Measurements from ENCODE around the gene VTN.

Gene VTN

DNA sequence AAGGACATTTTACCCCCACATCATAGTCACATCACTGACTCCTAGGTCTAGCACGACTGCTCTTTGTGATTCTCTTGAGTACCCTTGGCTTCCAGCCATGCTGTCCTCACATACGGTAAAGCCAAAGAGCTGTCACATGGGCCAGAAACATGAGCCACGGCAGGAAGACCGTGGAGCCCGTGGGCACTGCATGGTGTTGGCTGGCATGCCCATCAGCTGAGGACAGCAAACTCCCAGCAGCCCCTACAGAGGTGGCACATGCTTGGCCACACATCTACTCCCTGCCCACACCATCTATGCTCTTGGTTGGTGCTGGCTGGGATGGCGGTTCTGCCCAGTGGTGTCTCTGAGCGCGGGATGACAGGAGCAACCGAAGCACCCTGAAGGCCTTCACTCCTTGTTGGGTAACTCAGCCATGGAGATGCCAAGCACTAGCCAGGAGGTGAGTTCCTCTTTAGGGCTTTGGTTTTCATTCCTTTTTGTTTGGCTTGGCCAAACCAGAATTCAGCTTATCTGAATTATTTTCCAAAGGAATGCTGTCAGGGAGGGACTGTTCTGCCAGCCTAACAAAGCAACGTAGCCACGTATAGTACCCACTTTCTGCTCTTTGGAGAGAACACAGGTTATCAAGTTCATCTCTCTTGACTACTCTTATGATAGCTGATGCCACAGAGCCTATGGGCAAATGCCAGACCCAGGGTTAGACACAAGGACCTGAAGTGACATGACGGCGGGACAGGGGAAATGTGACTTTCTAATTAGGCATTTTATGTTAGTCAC lies 24.5 kb downstream of the VTN start:
- TF ChIP-seq, protein P1, sequence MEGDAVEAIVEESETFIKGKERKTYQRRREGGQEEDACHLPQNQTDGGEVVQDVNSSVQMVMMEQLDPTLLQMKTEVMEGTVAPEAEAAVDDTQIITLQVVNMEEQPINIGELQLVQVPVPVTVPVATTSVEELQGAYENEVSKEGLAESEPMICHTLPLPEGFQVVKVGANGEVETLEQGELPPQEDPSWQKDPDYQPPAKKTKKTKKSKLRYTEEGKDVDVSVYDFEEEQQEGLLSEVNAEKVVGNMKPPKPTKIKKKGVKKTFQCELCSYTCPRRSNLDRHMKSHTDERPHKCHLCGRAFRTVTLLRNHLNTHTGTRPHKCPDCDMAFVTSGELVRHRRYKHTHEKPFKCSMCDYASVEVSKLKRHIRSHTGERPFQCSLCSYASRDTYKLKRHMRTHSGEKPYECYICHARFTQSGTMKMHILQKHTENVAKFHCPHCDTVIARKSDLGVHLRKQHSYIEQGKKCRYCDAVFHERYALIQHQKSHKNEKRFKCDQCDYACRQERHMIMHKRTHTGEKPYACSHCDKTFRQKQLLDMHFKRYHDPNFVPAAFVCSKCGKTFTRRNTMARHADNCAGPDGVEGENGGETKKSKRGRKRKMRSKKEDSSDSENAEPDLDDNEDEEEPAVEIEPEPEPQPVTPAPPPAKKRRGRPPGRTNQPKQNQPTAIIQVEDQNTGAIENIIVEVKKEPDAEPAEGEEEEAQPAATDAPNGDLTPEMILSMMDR (IDR thresholded peaks at IDR 0.05; ENCODE audit: low read depth, low read length): no peak
- no peak overlapping the region for H3K4me3 ChIP-seq (replicated peaks in 1 of 2; ENCODE audit: low read depth in 2 of 2, low read length in 2 of 2)
- DNase-seq (ENCODE audit: low read depth in 2 of 2): peak; percentile 15 to 49

DNA sequence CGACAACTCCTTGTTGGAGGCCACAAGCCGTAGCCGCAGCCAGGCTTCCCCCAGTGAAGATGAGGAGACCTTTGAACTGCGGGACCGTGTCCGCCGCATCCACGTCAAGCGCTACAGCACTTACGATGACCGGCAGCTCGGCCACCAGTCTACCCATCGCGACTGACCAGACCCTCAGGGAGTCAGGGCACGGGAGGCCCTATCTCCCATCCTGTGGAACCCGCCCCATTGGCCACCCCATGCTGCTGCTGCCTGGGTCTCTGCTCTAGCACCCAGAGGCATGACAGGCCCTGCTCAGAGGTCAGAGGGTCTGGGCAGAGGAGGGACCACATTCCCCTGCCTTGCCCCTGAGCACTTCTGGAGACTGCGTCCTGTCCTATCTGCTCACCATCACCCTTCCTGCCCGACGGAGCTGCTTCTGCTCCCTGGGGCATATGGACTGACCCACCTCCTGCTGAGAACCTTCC lies 25.6 kb downstream of the VTN start:
- H3K4me3 ChIP-seq (replicated peaks in 1 of 2; ENCODE audit: low read depth in 2 of 2, low read length in 2 of 2): no peak overlapping the region
- TF ChIP-seq, protein P1 (IDR thresholded peaks at IDR 0.05; ENCODE audit: low read depth, low read length): no peak
- no peak for DNase-seq (ENCODE audit: low read depth in 2 of 2)

DNA sequence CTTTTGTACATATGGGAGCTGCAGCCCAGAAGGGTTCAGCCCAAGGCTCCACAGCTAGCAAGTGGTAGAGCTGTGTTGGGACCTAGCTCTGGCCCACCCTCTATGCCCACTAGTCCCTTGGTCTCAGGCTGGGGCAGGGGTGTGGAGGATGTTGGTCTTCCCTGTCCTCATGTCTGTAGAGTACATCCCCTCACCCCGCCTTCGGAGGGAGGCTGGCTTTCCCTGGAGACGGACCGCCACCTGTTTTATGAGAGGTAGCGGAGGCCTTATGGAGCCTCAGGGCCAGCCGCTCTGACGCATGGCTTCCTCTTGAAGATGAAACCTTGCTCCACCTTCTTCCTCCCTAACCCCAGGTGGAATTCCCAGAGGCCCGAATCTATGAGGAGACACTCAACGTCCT lies 26.1 kb downstream of the VTN start:
- TF ChIP-seq, protein P1 (IDR thresholded peaks at IDR 0.05; ENCODE audit: low read depth, low read length): no peak

DNA sequence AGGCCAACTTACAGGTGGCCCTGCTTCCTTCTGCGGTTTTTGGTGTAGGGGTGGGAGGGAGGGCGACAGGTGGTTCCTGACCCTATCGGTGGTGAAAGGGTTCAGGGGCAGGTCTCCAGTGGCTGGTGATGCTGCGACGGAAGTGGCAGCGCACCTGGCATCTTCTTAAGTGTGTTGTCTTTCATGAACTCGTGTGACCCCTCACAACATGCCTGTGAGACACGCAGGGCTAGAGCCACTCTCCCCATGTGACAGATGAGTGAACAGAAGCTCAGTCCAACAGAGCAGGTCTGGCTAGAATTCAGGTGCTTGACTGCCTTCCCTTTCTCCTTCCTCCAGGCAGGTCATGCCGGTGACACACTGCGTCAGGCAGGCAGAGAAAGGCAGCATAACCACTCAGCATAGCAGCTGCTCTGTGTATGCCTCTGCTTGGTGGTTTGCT lies 26.6 kb downstream of the VTN start:
- DNase-seq (ENCODE audit: low read depth in 2 of 2): no peak
- TF ChIP-seq, protein P1 (IDR thresholded peaks at IDR 0.05; ENCODE audit: low read depth, low read length): no peak
- H3K4me3 ChIP-seq (replicated peaks in 1 of 2; ENCODE audit: low read depth in 2 of 2, low read length in 2 of 2): no peak overlapping the region

More for the DNA sequence above, 26.1 kb downstream of the VTN start:
- no peak overlapping the region for H3K4me3 ChIP-seq (replicated peaks in 1 of 2; ENCODE audit: low read depth in 2 of 2, low read length in 2 of 2)
- no peak for DNase-seq (ENCODE audit: low read depth in 2 of 2)

DNA sequence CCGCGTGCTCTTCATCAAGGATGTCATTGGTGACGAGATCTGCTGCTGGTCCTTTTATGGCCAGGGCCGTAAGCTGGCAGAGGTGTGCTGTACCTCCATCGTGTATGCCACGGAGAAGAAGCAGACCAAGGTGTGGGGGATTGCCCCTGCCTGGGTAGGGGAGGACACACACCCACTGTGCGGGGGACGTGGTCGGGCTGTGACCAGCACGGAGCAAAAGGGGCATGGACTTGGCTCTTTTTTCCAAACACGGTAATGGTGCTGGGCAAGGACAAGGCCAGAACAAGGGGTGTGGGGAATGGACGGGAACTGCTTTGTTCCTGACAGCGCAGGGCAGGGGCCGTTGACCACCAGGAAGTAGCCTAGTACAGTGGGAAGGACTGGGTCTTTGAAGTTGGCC lies 27.8 kb downstream of the VTN start:
- no peak overlapping the region for H3K4me3 ChIP-seq (replicated peaks in 1 of 2; ENCODE audit: low read depth in 2 of 2, low read length in 2 of 2)
- DNase-seq (ENCODE audit: low read depth in 2 of 2): no peak
- TF ChIP-seq, protein P1 (IDR thresholded peaks at IDR 0.05; ENCODE audit: low read depth, low read length): no peak

DNA sequence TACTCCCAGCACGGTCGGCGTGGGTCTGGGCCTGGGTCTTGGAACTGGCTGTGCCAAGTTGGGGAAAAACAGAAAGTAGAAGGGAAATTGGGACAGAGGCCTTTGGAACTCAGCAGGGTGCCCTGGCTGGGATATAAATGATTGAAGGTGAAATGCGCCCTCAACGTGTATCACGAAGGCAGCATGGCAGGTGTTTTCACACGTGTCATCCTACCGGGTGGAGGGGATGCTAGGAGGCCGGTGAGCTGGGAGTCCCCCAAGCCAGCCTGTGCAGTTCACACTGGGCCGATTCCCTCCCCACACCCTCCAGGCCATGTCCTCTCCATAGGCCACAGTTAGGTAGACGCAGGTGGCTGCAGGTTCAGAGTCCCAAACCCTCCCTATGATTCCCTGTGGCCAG lies 28.6 kb downstream of the VTN start:
- TF ChIP-seq, protein P1 (IDR thresholded peaks at IDR 0.05; ENCODE audit: low read depth, low read length): no peak
- no peak overlapping the region for H3K4me3 ChIP-seq (replicated peaks in 1 of 2; ENCODE audit: low read depth in 2 of 2, low read length in 2 of 2)
- DNase-seq (ENCODE audit: low read depth in 2 of 2): no peak

All from cardiac fibroblast (primary cell).